GM12878 (cell line): Measurements from ENCODE around the gene MAN2B2. TPM values are rescaled to one million over a fixed set of nuclear protein-coding genes. Genes with fewer than 3 reads are reported as not detected.

Experiments
- ATAC-seq: fragments of 200-7000 bp; cut with Tn5 transposase; 3 replicates; pipeline ENCODE4 v1.9.1; 2020; ENCODE audit warnings: mild to moderate bottlenecking, moderate library complexity
- BruUV-seq: library from RNA; stranded (reverse); fragments of 400-500 nt; replicated peaks from 2 replicates; lab custom pipeline; 2021; lab: Mats Ljungman, UMichigan
- CTCF ChIA-PET: fragments of 300-600 bp; sonication (Branson Sonifier 250); formaldehyde crosslinking; extraction: SDS; loops from one replicate; lab custom pipeline; 2021; ENCODE audit warnings: inconsistent platforms; lab: Yijun Ruan, JAX
- POLR2A ChIA-PET: fragments of 350-600 bp; formaldehyde crosslinking; extraction: SDS; loops from one replicate; lab custom pipeline; 2021; ENCODE audit warnings: inconsistent platforms; lab: Charles Lee
- RAD21 ChIA-PET: fragments of 300-600 bp; sonication (Branson Sonifier 250); formaldehyde crosslinking; loops from one replicate; lab custom pipeline; 2023; ENCODE audit warnings: antibody characterized with exemption; ENCODE audit not compliant: unreplicated experiment; lab: Charles Lee
- SMC1A ChIA-PET: fragments of 300-600 bp; sonication (Branson Sonifier 250); formaldehyde crosslinking; loops from one replicate; lab custom pipeline; 2023; ENCODE audit not compliant: unreplicated experiment, uncharacterized antibody; lab: Charles Lee
- DNase-seq: peaks from one replicate; pipeline ENCODE4 v3.0.0-alpha.2; 2011; ENCODE audit warnings: low read depth, low spot score
- FAIRE-seq: peaks from 3 replicates; lab custom pipeline; 2011; peaks lifted over from hg19 to GRCh38; lab: Jason Lieb, UNC
- H2AFZ ChIP-seq: 2 replicates; pipeline ENCODE4 v1.6.0; 2011; ENCODE audit warnings: low read depth, low read length, control low read depth; ENCODE audit not compliant: control insufficient read depth
- H3K27ac ChIP-seq: 2 replicates; pipeline ENCODE4 v1.5.1; 2011; ENCODE audit warnings: control low read depth; ENCODE audit not compliant: control insufficient read depth, insufficient read depth
- H3K27me3 ChIP-seq, 2 experiments: replicated peaks in 1 of 2; 2 replicates each; pipeline versions ENCODE4 v1.6.0 to v1.6.1; 2011; ENCODE audit warnings: low read length in 1 of 2; ENCODE audit not compliant: control insufficient read depth in 2 of 2, insufficient read depth in 2 of 2
- H3K36me3 ChIP-seq, 2 experiments: 2 replicates each; pipeline ENCODE4 v1.5.1; 2011; ENCODE audit warnings: low read length in 1 of 2; ENCODE audit not compliant: control insufficient read depth in 2 of 2, insufficient read depth in 2 of 2
- H3K4me1 ChIP-seq: 2 replicates; pipeline ENCODE4 v1.6.1; 2011; ENCODE audit warnings: mild to moderate bottlenecking, low read length, moderate library complexity, mixed read lengths; ENCODE audit not compliant: control insufficient read depth, insufficient read depth
- H3K4me2 ChIP-seq: 2 replicates; pipeline ENCODE4 v1.6.0; 2011; ENCODE audit warnings: control low read depth; ENCODE audit not compliant: control insufficient read depth, insufficient read depth
- H3K4me3 ChIP-seq: fragments of 200-600 bp; sonication (generic); 2 replicates; pipeline ENCODE4 v1.5.1; 2016
- H3K79me2 ChIP-seq: 2 replicates; pipeline ENCODE4 v1.6.0; 2011; ENCODE audit warnings: low read length; ENCODE audit not compliant: control insufficient read depth, insufficient read depth
- H3K9ac ChIP-seq: 2 replicates; pipeline ENCODE4 v1.8.0; 2011; ENCODE audit warnings: low read length, control low read depth, mixed read lengths; ENCODE audit not compliant: control insufficient read depth, insufficient read depth
- H3K9me3 ChIP-seq: replicated peaks from 3 replicates; pipeline ENCODE4 v1.5.1; 2011; ENCODE audit warnings: mild to moderate bottlenecking, low read length; ENCODE audit not compliant: control insufficient read depth, insufficient read depth
- H4K20me1 ChIP-seq: 2 replicates; pipeline ENCODE4 v1.6.0; 2011; ENCODE audit not compliant: control insufficient read depth, insufficient read depth
- BCL11A ChIP-seq: IDR thresholded peaks from 2 replicates; pipeline ENCODE4 v1.6.1; 2011; ENCODE audit warnings: low read depth, low read length
- BHLHE40 ChIP-seq, 2 experiments: fragments of 450-650 bp in 1 of 2; IDR thresholded peaks; 2 replicates each; pipeline ENCODE4 v1.6.1; 2011 to 2017; ENCODE audit warnings: low read depth in 2 of 2, borderline replicate concordance in 1 of 2, improper control_type of control experiment in 1 of 2, low read length in 1 of 2, mild to moderate bottlenecking in 1 of 2
- CREM ChIP-seq: IDR thresholded peaks from 2 replicates; pipeline ENCODE4 v1.6.1; 2014; ENCODE audit warnings: antibody characterized with exemption, low read depth
- EGR1 ChIP-seq, 2 experiments: IDR thresholded peaks; 1 replicate in 1 of 2; 2 replicates in 1 of 2; pipeline ENCODE4 v1.6.1; 2011 to 2012; ENCODE audit warnings: low read depth in 2 of 2, low read length in 2 of 2, borderline replicate concordance in 1 of 2, mild to moderate bottlenecking in 1 of 2, moderate library complexity in 1 of 2
- GATAD2B ChIP-seq: fragments of 450-650 bp; conservative IDR thresholded peaks from 2 replicates; pipeline ENCODE4 v1.6.1; 2017; ENCODE audit warnings: low read depth, mild to moderate bottlenecking, moderate library complexity
- HDAC6 ChIP-seq: fragments of 200-600 bp; sonication (generic); IDR thresholded peaks from one replicate; pipeline ENCODE4 v1.8.0; 2017; ENCODE audit warnings: antibody characterized with exemption; ENCODE audit not compliant: unreplicated experiment
- IKZF1 ChIP-seq: fragments of 450-650 bp; conservative IDR thresholded peaks from 2 replicates; pipeline ENCODE4 v1.6.1; 2017; ENCODE audit warnings: antibody characterized with exemption, mild to moderate bottlenecking
- SRF ChIP-seq, 2 experiments: IDR thresholded peaks; 2 replicates each; pipeline ENCODE4 v1.6.1; 2011; ENCODE audit warnings: low read depth in 2 of 2, low read length in 2 of 2, mild to moderate bottlenecking in 1 of 2, moderate library complexity in 1 of 2
- TAF1 ChIP-seq: IDR thresholded peaks from 2 replicates; pipeline ENCODE4 v1.6.1; 2011; ENCODE audit warnings: mild to moderate bottlenecking, low read depth, low read length, borderline replicate concordance
- ZBTB33 ChIP-seq: fragments of 450-650 bp; IDR thresholded peaks from 2 replicates; pipeline ENCODE4 v1.6.1; 2017; ENCODE audit warnings: mild to moderate bottlenecking
- ZBTB40 ChIP-seq: fragments of 450-650 bp; IDR thresholded peaks from 2 replicates; pipeline ENCODE4 v1.6.1; 2016; ENCODE audit warnings: mild to moderate bottlenecking, moderate library complexity, borderline replicate concordance
- WGBS: methylation state at CpG from one replicate; pipeline ENCODE4 v1.1.6; 2016; ENCODE audit warnings: low lambda C conversion rate; ENCODE audit not compliant: insufficient replicate concordance, insufficient coverage; ENCODE audit errors: missing lambda C conversion rate; 5-methylcytosine and 5-hydroxymethylcytosine counted together
- in situ Hi-C: fragments of 300-500 bp; cut with MboI; formaldehyde crosslinking; loops from 9 replicates; pipeline ENCODE4 v1.14.3; 2018; ENCODE audit warnings: mixed read lengths
- intact Hi-C: fragments of 100-400 bp; cut with micrococcal nuclease; formaldehyde crosslinking; loops from one replicate; pipeline ENCODE4 v1.14.2; 2022; ENCODE audit not compliant: unreplicated experiment
- polyA plus RNA-seq, 11 experiments: library from polyadenylated mRNA; depleted of rRNA in 4 of 11; unstranded in 6 of 11; stranded (reverse) in 5 of 11; fragments of >200 nt; fragmentation: Nextera tagmentation in 4 of 11; fragmentation: Illumina TruSeq in 1 of 11; extraction: Ambion mirVana in 4 of 11; extraction: Trizol in 1 of 11; gene quantifications; 1 replicate in 1 of 11; 2 replicates in 10 of 11; pipeline versions ENCODE4 v1.2.1 to v1.2.3, GENCODE V29; 2011 to 2016; ENCODE audit warnings: inconsistent platforms in 2 of 11, missing spikeins in 2 of 11, low read depth in 1 of 11
- total RNA-seq, 4 experiments: library from RNA; depleted of rRNA in 3 of 4; stranded (reverse); fragments of >200 nt in 3 of 4; fragmentation: Illumina TruSeq in 1 of 4; extraction: Trizol in 1 of 4; gene quantifications; 2 replicates each; pipeline versions ENCODE4 v1.2.1 to v1.2.3, GENCODE V29; 2013 to 2021

The MAN2B2 gene
- total and polyA plus RNA-seq, 10 of the 15 experiments (the other 5 are each of a cell fraction or from before 2014, with no cell fraction given): 0.47 to 14.5 (median 7.0) TPM

- H4K20me1 ChIP-seq: no peaks in the 10 kb centered on the region
- no peak overlapping the region for H3K4me3 ChIP-seq
- intact Hi-C loops: no loop called here
- ChIA-PET SMC1A (no interaction called here), POLR2A (interaction anchor here (1.4 kb wide), 1 partner anchor 15 kb away, joined by 6 read pairs; a partner anchor contains a TSS), CTCF (interaction anchor here (1.2 to 1.5 kb wide), 2 partner anchors 16 to 18 kb away, joined by 3 to 6 read pairs; partner anchors contain the start of gene MRFAP1), RAD21 (interaction anchor here (0.9 kb wide), 1 partner anchor 51 kb away, joined by 3 read pairs; the partner anchor contains the start of gene MRFAP1L1)
- no peak for DNase-seq
- no TSS peak for BruUV-seq
- no peaks in the 10 kb centered on the region for H3K79me2 ChIP-seq
- H3K9ac ChIP-seq: no peak overlapping the region; the same call in 1 of the 2 replicates
- H3K9me3 ChIP-seq: no peaks in the 10 kb centered on the region
- TF ChIP-seq ZBTB33: no peak
- TF ChIP-seq BCL11A: no peak
- peak in 1 of 2 experiments; percentile 11; a peak in 1 of 4 replicates for TF ChIP-seq BHLHE40 (IDR thresholded peaks at IDR 0.05; ENCODE audit: borderline replicate concordance in 1 of 2, low read depth in 2 of 2, low read length in 1 of 2)
- no peak for TF ChIP-seq SRF (IDR thresholded peaks at IDR 0.05; ENCODE audit: low read depth in 2 of 2, low read length in 2 of 2)
- peak; percentile 69 for TF ChIP-seq HDAC6
- no peak for TF ChIP-seq ZBTB40
- TF ChIP-seq TAF1: no peak
- 0 out of 3 replicates have a peak, but pooled peaks of 1 of the 2 experiments have one; percentile 3 for TF ChIP-seq EGR1 (IDR thresholded peaks at IDR 0.05; ENCODE audit: borderline replicate concordance in 1 of 2, low read depth in 2 of 2, low read length in 2 of 2)
- peak; percentile 41 for TF ChIP-seq IKZF1
- TF ChIP-seq CREM: no peak
- 0 out of 2 replicates have a peak, but pooled peaks have one; percentile 16 for TF ChIP-seq GATAD2B
- H3K4me2 ChIP-seq: peak overlapping the region; percentile 64
- 4% methylated on average over 52 of the region's 52 CpGs for WGBS
- ATAC-seq: peak; percentile 85
- H2AFZ ChIP-seq: peak overlapping the region; percentile 10; the same call in 1 of the 2 replicates
- peaks cover 11 to 14% of the 10 kb centered on the region in 2 experiments for H3K27me3 ChIP-seq
- no peak overlapping the region for H3K27ac ChIP-seq
- in situ Hi-C loops: no loop called here
- no peak for FAIRE-seq
- no peaks in the 10 kb centered on the region for H3K36me3 ChIP-seq
- H3K4me1 ChIP-seq: no peaks in the 10 kb centered on the region
These were observed 83.6 kb downstream of the MAN2B2 start for GRCh38 chr4:6658597-6659075.
